GM23248 (cell line): Measurements from ENCODE around the gene FFAR2. TPM values are rescaled to one million over a fixed set of nuclear protein-coding genes. Genes with fewer than 3 reads are reported as not detected.
"Not testable (repeated sequence)": the region's sequence is repeated elsewhere in the genome, so short reads cannot be mapped to it uniquely, and the experiment has no call there.

Experiments
- DNase-seq: peaks from one replicate; pipeline ENCODE4 v3.0.0-alpha.2; 2015
- H2AFZ ChIP-seq: fragments of 200-600 bp; sonication (generic); 2 replicates; pipeline ENCODE4 v1.6.1; 2016; ENCODE audit warnings: antibody characterized with exemption
- H3F3A ChIP-seq: fragments of 200-600 bp; sonication (generic); 2 replicates; pipeline ENCODE4 v1.6.1; 2016; ENCODE audit warnings: mild to moderate bottlenecking, antibody characterized with exemption, mixed run types; ENCODE audit not compliant: insufficient read depth
- H3K27ac ChIP-seq: fragments of 200-600 bp; sonication (generic); 2 replicates; pipeline ENCODE4 v1.5.1; 2016; ENCODE audit warnings: mild to moderate bottlenecking
- H3K27me3 ChIP-seq: fragments of 200-600 bp; sonication (generic); replicated peaks from 2 replicates; pipeline ENCODE4 v1.6.1; 2016; ENCODE audit warnings: mild to moderate bottlenecking; ENCODE audit not compliant: insufficient read depth
- H3K36me3 ChIP-seq: fragments of 200-600 bp; sonication (generic); 2 replicates; pipeline ENCODE4 v1.6.1; 2016; ENCODE audit warnings: low read depth, mild to moderate bottlenecking
- H3K4me1 ChIP-seq: fragments of 200-600 bp; sonication (generic); 2 replicates; pipeline ENCODE4 v1.6.1; 2016; ENCODE audit warnings: mild to moderate bottlenecking; ENCODE audit not compliant: insufficient read depth
- H3K4me2 ChIP-seq: fragments of 200-600 bp; sonication (generic); one replicate; pipeline ENCODE4 v1.6.1; 2016; ENCODE audit warnings: mild to moderate bottlenecking; ENCODE audit not compliant: unreplicated experiment
- H3K4me3 ChIP-seq: fragments of 200-600 bp; sonication (generic); 2 replicates; pipeline ENCODE4 v1.5.1; 2016; ENCODE audit warnings: mild to moderate bottlenecking
- H3K79me2 ChIP-seq: fragments of 200-600 bp; sonication (generic); 2 replicates; pipeline ENCODE4 v1.6.1; 2016; ENCODE audit warnings: mild to moderate bottlenecking; ENCODE audit not compliant: insufficient read depth
- H3K9ac ChIP-seq: fragments of 200-600 bp; sonication (generic); 2 replicates; pipeline ENCODE4 v1.6.1; 2016; ENCODE audit warnings: mild to moderate bottlenecking
- H3K9me2 ChIP-seq: fragments of 200-600 bp; sonication (generic); 2 replicates; pipeline ENCODE4 v1.6.1; 2016; ENCODE audit warnings: mixed run types, mild to moderate bottlenecking, moderate library complexity; ENCODE audit not compliant: insufficient read depth
- H3K9me3 ChIP-seq: fragments of 200-600 bp; sonication (generic); one replicate; pipeline ENCODE4 v1.6.1; 2017; ENCODE audit warnings: low read depth
- H4K20me1 ChIP-seq: fragments of 200-600 bp; sonication (generic); 2 replicates; pipeline ENCODE4 v1.6.0; 2016; ENCODE audit not compliant: insufficient read depth
- EZH2 ChIP-seq: fragments of 200-600 bp; sonication (generic); IDR thresholded peaks from 2 replicates; pipeline ENCODE4 v1.6.1; 2018; ENCODE audit warnings: antibody characterized with exemption, mild to moderate bottlenecking; ENCODE audit not compliant: insufficient read depth, poor library complexity, severe bottlenecking
- EZH2phosphoT487 ChIP-seq: fragments of 200-600 bp; sonication (generic); IDR thresholded peaks from 2 replicates; pipeline ENCODE4 v1.6.1; 2018; ENCODE audit warnings: antibody characterized with exemption, moderate library complexity, mild to moderate bottlenecking, low read depth; ENCODE audit not compliant: insufficient read depth
- WGBS, 2 experiments: methylation state at CpG; one replicate each; pipeline ENCODE4 v1.1.6; 2015 to 2017; ENCODE audit warnings: low lambda C conversion rate in 2 of 2, low coverage in 1 of 2; ENCODE audit errors: missing lambda C conversion rate in 2 of 2; 5-methylcytosine and 5-hydroxymethylcytosine counted together
- in situ Hi-C: fragments of 300-500 bp; cut with MboI; formaldehyde crosslinking; loops from 2 replicates; pipeline ENCODE4 v1.15.0; 2020
- polyA plus RNA-seq: library from polyadenylated mRNA; unstranded; fragments of >200 nt; fragmentation: Nextera tagmentation; extraction: Ambion mirVana; gene quantifications from 2 replicates; pipeline ENCODE4 v1.2.1, GENCODE V29; 2016
- total RNA-seq: library from RNA; depleted of rRNA; stranded (reverse); fragments of >200 nt; shearing (Covaris generic); gene quantifications from 2 replicates; pipeline ENCODE4 v1.2.3, GENCODE V29; 2014

FFAR2 gene
- total and polyA plus RNA-seq, 2 experiments from 2014 or later = not detected

DNA sequence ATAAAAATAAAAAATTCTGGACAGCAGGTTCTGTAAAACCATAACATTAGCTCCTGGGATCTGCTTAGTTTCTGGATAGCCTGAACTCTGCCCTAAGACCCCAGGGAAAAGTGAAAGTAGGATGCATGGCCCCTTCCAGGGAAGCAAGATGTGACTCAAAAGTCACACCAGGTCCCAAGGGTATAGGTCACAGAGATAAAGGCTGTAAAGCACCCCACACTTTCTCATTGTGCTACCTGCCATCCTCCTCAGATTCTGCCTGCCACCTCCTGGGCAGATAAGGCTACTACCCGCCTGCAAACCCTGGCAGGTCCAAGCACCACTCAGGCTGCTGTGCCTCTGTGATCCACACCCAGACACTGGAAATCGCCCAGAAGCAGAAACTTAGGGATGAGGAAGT is 20.6 kb downstream of the FFAR2 start:
- Histone ChIP-seq H3F3A (no peaks in the 10 kb centered on the region), H3K79me2 (no peaks in the 10 kb centered on the region), H3K27ac (no peak overlapping the region), H3K9me2 (no peaks in the 10 kb centered on the region), H3K9ac (no peak overlapping the region), H3K4me1 (no peaks in the 10 kb centered on the region), H3K27me3 (peaks cover 35% of the 10 kb centered on the region), H4K20me1 (no peaks in the 10 kb centered on the region), H3K9me3 (no peaks in the 10 kb centered on the region), H3K4me2 (no peak overlapping the region), H3K36me3 (no peaks in the 10 kb centered on the region), H3K4me3 (no peak overlapping the region), H2AFZ (no peak overlapping the region)
- peak; percentile 56 for DNase-seq
- in situ Hi-C loops = no loop called here
- 0 to 3% methylated on average over 2 of the region's 2 CpGs for WGBS, 2 experiments
- TF ChIP-seq EZH2 (no peak), EZH2phosphoT487 (no peak)

DNA sequence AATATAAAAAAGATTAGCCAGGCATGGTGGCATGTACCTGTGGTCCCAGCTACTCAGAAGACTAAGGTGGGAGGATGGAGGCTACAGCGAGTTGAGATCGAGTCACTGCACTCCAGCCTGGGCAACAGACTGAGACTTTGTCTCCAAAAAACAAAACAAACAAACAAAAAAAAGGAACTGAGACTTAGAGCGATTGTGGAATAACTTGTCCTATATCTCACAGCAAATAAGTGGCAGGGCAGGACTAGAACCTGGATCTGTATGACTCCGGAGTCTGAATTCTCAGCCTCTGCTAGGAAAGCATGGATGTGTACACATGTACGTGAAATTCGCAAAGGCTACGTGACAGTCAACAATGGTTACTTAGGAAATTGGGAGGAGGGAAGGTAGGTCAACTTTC is 22.1 kb downstream of the FFAR2 start:
- H3K9me3 ChIP-seq = no peaks in the 10 kb centered on the region
- H3K9me2 ChIP-seq = no peaks in the 10 kb centered on the region
- no peak overlapping the region for H3K27ac ChIP-seq
- H4K20me1 ChIP-seq = no peaks in the 10 kb centered on the region
- no peak overlapping the region for H3K4me2 ChIP-seq
- no peaks in the 10 kb centered on the region for H3K36me3 ChIP-seq
- H3K4me1 ChIP-seq = no peaks in the 10 kb centered on the region
- no peak for DNase-seq
- H3K27me3 ChIP-seq = peaks cover 32% of the 10 kb centered on the region
- in situ Hi-C loops = no loop called here
- H3K9ac ChIP-seq = no peak overlapping the region
- no peaks in the 10 kb centered on the region for H3K79me2 ChIP-seq
- H3F3A ChIP-seq = no peaks in the 10 kb centered on the region
- no peak overlapping the region for H2AFZ ChIP-seq
- no peak overlapping the region for H3K4me3 ChIP-seq
- TF ChIP-seq EZH2 (no peak), EZH2phosphoT487 (no peak)
- 53 to 61% methylated on average over 7 of the region's 7 CpGs for WGBS, 2 experiments

DNA sequence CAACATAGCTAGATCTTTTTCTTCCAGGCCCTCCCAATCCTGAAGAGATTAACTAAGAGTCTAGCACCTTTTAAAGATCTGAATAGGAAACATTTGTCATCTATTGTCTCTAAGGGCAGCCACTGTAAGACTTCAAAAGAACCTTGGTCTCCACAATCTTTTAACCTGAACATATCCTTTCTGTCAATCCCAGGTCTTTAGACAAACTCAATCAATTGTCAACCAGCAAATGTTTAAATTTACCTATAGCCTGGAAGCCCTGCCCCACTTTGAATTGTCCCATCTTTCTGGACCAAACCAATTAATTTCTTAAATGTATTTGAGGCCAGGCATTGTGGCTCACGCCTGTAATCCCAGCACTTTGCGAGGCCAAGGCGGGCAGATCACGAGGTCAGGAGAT is 23.0 kb downstream of the FFAR2 start:
- WGBS, 2 experiments = 73 to 79% methylated on average over 4 of the region's 4 CpGs
- H3K27me3 ChIP-seq = peaks cover 28% of the 10 kb centered on the region

DNA sequence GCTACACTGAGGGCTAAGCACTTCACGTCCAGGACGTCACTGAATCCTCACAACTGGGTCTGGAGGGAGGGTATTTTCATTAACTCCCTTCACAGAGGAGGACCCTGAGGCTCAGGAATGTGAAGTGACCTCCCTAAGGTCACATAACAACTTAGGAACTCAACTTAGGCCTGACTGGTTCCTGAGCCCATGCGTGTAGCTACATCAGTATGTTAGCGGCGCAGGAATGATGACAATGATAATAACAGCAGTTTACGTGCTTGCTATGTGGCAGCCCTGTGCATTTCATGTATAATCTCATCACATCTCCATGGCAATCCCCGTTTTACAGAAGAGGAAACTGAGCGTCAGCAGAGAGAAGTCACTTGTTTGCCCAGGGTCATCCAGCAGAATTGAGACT is 23.9 kb downstream of the FFAR2 start:
- Histone ChIP-seq H3K4me1 (no peaks in the 10 kb centered on the region), H3K36me3 (no peaks in the 10 kb centered on the region), H3K79me2 (no peaks in the 10 kb centered on the region), H3K4me2 (no peak overlapping the region), H3K4me3 (no peak overlapping the region), H3K9ac (no peak overlapping the region), H3F3A (no peaks in the 10 kb centered on the region), H4K20me1 (no peaks in the 10 kb centered on the region), H3K9me3 (no peaks in the 10 kb centered on the region), H3K9me2 (no peaks in the 10 kb centered on the region), H3K27ac (no peak overlapping the region), H2AFZ (no peak overlapping the region), H3K27me3 (peaks cover 28% of the 10 kb centered on the region)
- in situ Hi-C loops = no loop called here
- TF ChIP-seq EZH2 = no peak
- TF ChIP-seq EZH2phosphoT487 = no peak
- DNase-seq = no peak
- WGBS, 2 experiments = 67 to 72% methylated on average over 8 of the region's 8 CpGs

More for the DNA sequence above, 23.0 kb downstream of the FFAR2 start:
- H3K4me3 ChIP-seq, in situ Hi-C loops, H3F3A ChIP-seq, H3K4me1 ChIP-seq, DNase-seq, H3K9me3 ChIP-seq, H3K79me2 ChIP-seq, H3K9me2 ChIP-seq, H3K36me3 ChIP-seq, H3K27ac ChIP-seq, H3K9ac ChIP-seq, H3K4me2 ChIP-seq, H4K20me1 ChIP-seq, H2AFZ ChIP-seq: not testable (repeated sequence)

DNA sequence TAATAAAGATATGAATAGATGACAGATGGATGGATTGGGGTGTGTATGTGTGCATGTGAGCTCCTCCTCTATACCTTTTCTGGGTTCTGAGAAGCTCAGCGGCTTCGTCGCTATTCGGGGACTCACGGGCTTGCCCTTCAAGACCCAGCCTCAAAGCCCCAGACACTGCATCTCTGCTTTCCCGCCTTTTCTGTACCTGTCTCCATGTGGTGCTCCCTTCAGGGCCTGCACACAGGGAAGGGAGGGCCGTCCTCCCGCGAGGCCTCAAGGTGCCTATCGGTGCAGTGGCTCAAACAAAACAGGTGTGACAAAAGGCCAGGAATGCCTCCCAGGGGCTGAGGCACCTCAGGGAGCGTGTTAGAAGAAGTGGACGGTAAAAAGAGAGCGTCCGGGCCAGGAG is 26.0 kb downstream of the FFAR2 start:
- Histone ChIP-seq H3K79me2 (no peaks in the 10 kb centered on the region), H3K9ac (no peak overlapping the region), H3K36me3 (no peaks in the 10 kb centered on the region), H3K4me3 (no peak overlapping the region), H3K27me3 (peaks cover 20% of the 10 kb centered on the region; the same call in 1 of the 2 replicates), H3F3A (no peaks in the 10 kb centered on the region), H3K9me2 (no peaks in the 10 kb centered on the region), H4K20me1 (no peaks in the 10 kb centered on the region), H3K4me2 (no peak overlapping the region), H2AFZ (no peak overlapping the region), H3K27ac (no peak overlapping the region), H3K9me3 (no peaks in the 10 kb centered on the region), H3K4me1 (no peaks in the 10 kb centered on the region)
- WGBS, 2 experiments = 72 to 73% methylated on average over 14 of the region's 14 CpGs
- DNase-seq = no peak
- no peak for TF ChIP-seq EZH2
- TF ChIP-seq EZH2phosphoT487 = no peak
- in situ Hi-C loops = no loop called here

DNA sequence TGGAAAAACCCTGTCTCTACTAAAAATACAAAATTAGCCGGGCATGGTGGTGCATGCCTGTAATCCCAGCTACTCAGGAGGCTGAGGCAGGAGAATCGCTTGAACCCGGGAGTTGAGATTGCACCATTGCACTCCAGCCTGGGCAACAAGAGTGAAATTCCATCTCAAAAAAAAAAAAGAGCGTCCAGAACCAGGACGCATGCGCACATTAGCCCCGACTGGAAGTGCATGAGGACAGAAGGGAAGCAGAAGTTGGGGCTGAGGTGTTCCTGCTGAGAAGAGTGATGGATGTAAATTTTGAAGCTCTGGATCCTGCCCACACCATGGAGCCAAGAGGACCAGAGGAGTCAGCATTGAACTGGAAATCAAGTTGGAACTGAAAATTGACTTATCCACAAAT is 26.5 kb downstream of the FFAR2 start:
- H3K9me3 ChIP-seq, H3K27ac ChIP-seq, H3K36me3 ChIP-seq, in situ Hi-C loops, H3K4me3 ChIP-seq, H3K9me2 ChIP-seq, H3K79me2 ChIP-seq, H3K4me2 ChIP-seq, DNase-seq, H3K4me1 ChIP-seq, H4K20me1 ChIP-seq, H2AFZ ChIP-seq, H3F3A ChIP-seq, H3K9ac ChIP-seq: not testable (repeated sequence)
- 78 to 89% methylated on average over 6 to 7 of the region's 7 CpGs for WGBS, 2 experiments
- peaks cover 18% of the 10 kb centered on the region; the same call in 1 of the 2 replicates for H3K27me3 ChIP-seq
